ENCODE data around the gene LILRB2.
"Not testable (repeated sequence)": the region's sequence is repeated elsewhere in the genome, so short reads cannot be mapped to it uniquely, and the experiment has no call there.

LILRB2 gene

GRCh38 chr19:54299515-54299914, 18.6 kb upstream of the LILRB2 start:
- H3K9ac ChIP-seq (ENCODE audit: low read depth, low read length): no peak overlapping the region
- no peak overlapping the region for H3K27ac ChIP-seq (ENCODE audit: low read length)
- peaks cover 30% of the 10 kb centered on the region for H3K27me3 ChIP-seq (ENCODE audit: insufficient read depth, low read length)
- H3K9me3 ChIP-seq (ENCODE audit: insufficient read depth, low read depth, low read length): no peaks in the 10 kb centered on the region
- H3K4me3 ChIP-seq (ENCODE audit: low read length): no peak overlapping the region
- no peaks in the 10 kb centered on the region for H3K4me1 ChIP-seq (ENCODE audit: insufficient read depth, low read length)
- H3K36me3 ChIP-seq (ENCODE audit: insufficient read depth, low read depth, low read length): no peaks in the 10 kb centered on the region

- Histone ChIP-seq H3K4me1 (ENCODE audit: insufficient read depth, low read length) (no peaks in the 10 kb centered on the region), H3K27me3 (ENCODE audit: insufficient read depth, low read length) (peaks cover 30% of the 10 kb centered on the region), H3K36me3 (ENCODE audit: insufficient read depth, low read depth, low read length) (no peaks in the 10 kb centered on the region), H3K27ac (ENCODE audit: low read length) (no peak overlapping the region), H3K9me3 (ENCODE audit: insufficient read depth, low read depth, low read length) (no peaks in the 10 kb centered on the region), H3K9ac (ENCODE audit: low read depth, low read length) (no peak overlapping the region), H3K4me3 (ENCODE audit: low read length) (no peak overlapping the region)
These were observed 18.2 kb upstream of the LILRB2 start for GRCh38 chr19:54299126-54299498.

GRCh38 chr19:54298357-54299125, 17.6 kb upstream of the LILRB2 start:
- no peak overlapping the region for H3K9ac ChIP-seq (ENCODE audit: low read depth, low read length)
- no peak overlapping the region for H3K4me3 ChIP-seq (ENCODE audit: low read length)
- no peaks in the 10 kb centered on the region for H3K4me1 ChIP-seq (ENCODE audit: insufficient read depth, low read length)
- no peaks in the 10 kb centered on the region for H3K36me3 ChIP-seq (ENCODE audit: insufficient read depth, low read depth, low read length)
- H3K9me3 ChIP-seq (ENCODE audit: insufficient read depth, low read depth, low read length): no peaks in the 10 kb centered on the region
- peaks cover 30% of the 10 kb centered on the region for H3K27me3 ChIP-seq (ENCODE audit: insufficient read depth, low read length)
- H3K27ac ChIP-seq (ENCODE audit: low read length): no peak overlapping the region

- no peaks in the 10 kb centered on the region for H3K36me3 ChIP-seq (ENCODE audit: insufficient read depth, low read depth, low read length)
- H3K4me1 ChIP-seq (ENCODE audit: insufficient read depth, low read length): no peaks in the 10 kb centered on the region
- no peaks in the 10 kb centered on the region for H3K9me3 ChIP-seq (ENCODE audit: insufficient read depth, low read depth, low read length)
- no peak overlapping the region for H3K27ac ChIP-seq (ENCODE audit: low read length)
- peaks cover 30% of the 10 kb centered on the region for H3K27me3 ChIP-seq (ENCODE audit: insufficient read depth, low read length)
- H3K4me3 ChIP-seq (ENCODE audit: low read length): no peak overlapping the region
- no peak overlapping the region for H3K9ac ChIP-seq (ENCODE audit: low read depth, low read length)
These were observed 16.9 kb upstream of the LILRB2 start for GRCh38 chr19:54297759-54298305.

- no peaks in the 10 kb centered on the region for H3K4me1 ChIP-seq (ENCODE audit: insufficient read depth, low read length)
- H3K27me3 ChIP-seq (ENCODE audit: insufficient read depth, low read length): peaks cover 14% of the 10 kb centered on the region; the same call in 1 of the 2 replicates
- no peak overlapping the region for H3K4me3 ChIP-seq (ENCODE audit: low read length)
- no peaks in the 10 kb centered on the region for H3K9me3 ChIP-seq (ENCODE audit: insufficient read depth, low read depth, low read length)
- H3K9ac ChIP-seq (ENCODE audit: low read depth, low read length): no peak overlapping the region
- H3K27ac ChIP-seq (ENCODE audit: low read length): no peak overlapping the region
- H3K36me3 ChIP-seq (ENCODE audit: insufficient read depth, low read depth, low read length): no peaks in the 10 kb centered on the region
These were observed 13.6 kb upstream of the LILRB2 start for GRCh38 chr19:54294539-54294938.

- not testable (repeated sequence) for H3K27ac ChIP-seq (ENCODE audit: low read length); H3K27me3 ChIP-seq (ENCODE audit: insufficient read depth, low read length); H3K4me1 ChIP-seq (ENCODE audit: insufficient read depth, low read length); H3K36me3 ChIP-seq (ENCODE audit: insufficient read depth, low read depth, low read length); H3K4me3 ChIP-seq (ENCODE audit: low read length); H3K9me3 ChIP-seq (ENCODE audit: insufficient read depth, low read depth, low read length); H3K9ac ChIP-seq (ENCODE audit: low read depth, low read length)
These were observed 8.2 kb upstream of the LILRB2 start for GRCh38 chr19:54289160-54289559.

- Histone ChIP-seq H3K27me3 (ENCODE audit: insufficient read depth, low read length) (no peaks in the 10 kb centered on the region), H3K9me3 (ENCODE audit: insufficient read depth, low read depth, low read length) (no peaks in the 10 kb centered on the region), H3K9ac (ENCODE audit: low read depth, low read length) (no peak overlapping the region)
These were observed 6.5 kb upstream of the LILRB2 start for GRCh38 chr19:54287456-54287855.

GRCh38 chr19:54286283-54286682, 5.4 kb upstream of the LILRB2 start:
- not testable (repeated sequence) for H3K9me3 ChIP-seq (ENCODE audit: insufficient read depth, low read depth, low read length); H3K4me1 ChIP-seq (ENCODE audit: insufficient read depth, low read length); H3K27ac ChIP-seq (ENCODE audit: low read length); H3K36me3 ChIP-seq (ENCODE audit: insufficient read depth, low read depth, low read length); H3K27me3 ChIP-seq (ENCODE audit: insufficient read depth, low read length); H3K4me3 ChIP-seq (ENCODE audit: low read length); H3K9ac ChIP-seq (ENCODE audit: low read depth, low read length)

More at GRCh38 chr19:54287456-54287855, 6.5 kb upstream of the LILRB2 start:
- no peaks in the 10 kb centered on the region for H3K4me1 ChIP-seq (ENCODE audit: insufficient read depth, low read length)
- no peaks in the 10 kb centered on the region for H3K36me3 ChIP-seq (ENCODE audit: insufficient read depth, low read depth, low read length)
- H3K27ac ChIP-seq (ENCODE audit: low read length): no peak overlapping the region
- no peak overlapping the region for H3K4me3 ChIP-seq (ENCODE audit: low read length)

GRCh38 chr19:54285427-54286056, 4.6 kb upstream of the LILRB2 start:
- not testable (repeated sequence) for H3K9ac ChIP-seq (ENCODE audit: low read depth, low read length); H3K4me1 ChIP-seq (ENCODE audit: insufficient read depth, low read length); H3K9me3 ChIP-seq (ENCODE audit: insufficient read depth, low read depth, low read length); H3K27ac ChIP-seq (ENCODE audit: low read length); H3K27me3 ChIP-seq (ENCODE audit: insufficient read depth, low read length); H3K36me3 ChIP-seq (ENCODE audit: insufficient read depth, low read depth, low read length); H3K4me3 ChIP-seq (ENCODE audit: low read length)

GRCh38 chr19:54282686-54283470, 2.0 kb upstream of the LILRB2 start:
- no peaks in the 10 kb centered on the region for H3K9me3 ChIP-seq (ENCODE audit: insufficient read depth, low read depth, low read length)
- H3K27me3 ChIP-seq (ENCODE audit: insufficient read depth, low read length): no peaks in the 10 kb centered on the region
- H3K9ac ChIP-seq (ENCODE audit: low read depth, low read length): no peak overlapping the region
- no peaks in the 10 kb centered on the region for H3K36me3 ChIP-seq (ENCODE audit: insufficient read depth, low read depth, low read length)
- no peak overlapping the region for H3K4me3 ChIP-seq (ENCODE audit: low read length)
- H3K27ac ChIP-seq (ENCODE audit: low read length): no peak overlapping the region
- H3K4me1 ChIP-seq (ENCODE audit: insufficient read depth, low read length): no peaks in the 10 kb centered on the region

GRCh38 chr19:54281729-54282075, 792 bp upstream of the LILRB2 start:
- not testable (repeated sequence) for H3K9ac ChIP-seq (ENCODE audit: low read depth, low read length); H3K9me3 ChIP-seq (ENCODE audit: insufficient read depth, low read depth, low read length); H3K36me3 ChIP-seq (ENCODE audit: insufficient read depth, low read depth, low read length); H3K27me3 ChIP-seq (ENCODE audit: insufficient read depth, low read length); H3K4me3 ChIP-seq (ENCODE audit: low read length); H3K27ac ChIP-seq (ENCODE audit: low read length); H3K4me1 ChIP-seq (ENCODE audit: insufficient read depth, low read length)

GRCh38 chr19:54280441-54280840, 469 bp downstream of the LILRB2 start:
- not testable (repeated sequence) for H3K9ac ChIP-seq (ENCODE audit: low read depth, low read length); H3K4me3 ChIP-seq (ENCODE audit: low read length); H3K36me3 ChIP-seq (ENCODE audit: insufficient read depth, low read depth, low read length); H3K9me3 ChIP-seq (ENCODE audit: insufficient read depth, low read depth, low read length); H3K27ac ChIP-seq (ENCODE audit: low read length); H3K27me3 ChIP-seq (ENCODE audit: insufficient read depth, low read length); H3K4me1 ChIP-seq (ENCODE audit: insufficient read depth, low read length)
